GM12892 (cell line): ENCODE results near the gene PFKFB3.

Source experiments
- DNase-seq: peaks from one replicate; pipeline ENCODE4 v3.0.0; 2011; ENCODE audit not compliant: insufficient read length
- FAIRE-seq: peaks from 2 replicates; lab custom pipeline; 2011; peaks lifted over from hg19 to GRCh38; lab: Jason Lieb, UNC
- POLR2A ChIP-seq: IDR thresholded peaks from 2 replicates; pipeline ENCODE4 v1.6.1; 2011; ENCODE audit warnings: low read depth, low read length, control low read depth
- POLR2AphosphoS5 ChIP-seq: IDR thresholded peaks from 2 replicates; pipeline ENCODE4 v1.6.1; 2011; ENCODE audit warnings: low read depth, low read length, control low read depth
- TAF1 ChIP-seq: IDR thresholded peaks from 2 replicates; pipeline ENCODE4 v1.6.1; 2011; ENCODE audit warnings: low read depth, mild to moderate bottlenecking, control low read depth, low read length, borderline replicate concordance

The PFKFB3 gene

DNA sequence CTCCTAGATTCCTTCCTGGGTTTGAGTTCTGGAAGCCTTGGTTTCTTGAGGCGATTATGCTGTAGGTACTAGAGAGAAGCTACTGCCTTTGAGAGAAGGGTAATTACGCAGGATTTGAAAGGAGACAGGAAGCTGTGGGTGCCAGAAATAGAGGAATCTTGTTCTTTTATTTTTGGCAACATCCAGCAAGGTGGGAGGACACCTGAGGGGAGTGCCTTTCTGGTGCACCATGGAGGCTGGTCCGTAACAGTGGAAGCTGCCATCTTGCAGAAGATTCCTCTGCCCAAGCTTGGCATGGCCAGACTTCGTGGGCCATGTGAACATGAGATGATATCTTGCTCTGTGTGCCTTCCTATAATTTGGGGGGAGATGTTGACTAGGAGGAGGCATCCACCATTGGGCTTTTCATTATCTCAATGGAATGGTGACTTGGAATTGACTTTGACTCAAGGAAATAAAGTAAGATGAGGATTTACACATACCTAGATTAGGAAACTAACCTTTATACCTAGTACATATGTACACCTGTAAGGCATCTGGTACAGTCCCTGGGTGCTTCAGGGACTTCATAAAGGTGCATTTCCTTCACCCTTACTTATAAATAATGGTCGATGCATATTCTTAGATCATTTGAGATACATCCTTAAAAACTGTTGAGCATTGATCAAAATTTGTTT lies 98.2 kb downstream of the PFKFB3 start:
- TF ChIP-seq POLR2A (no peak), POLR2AphosphoS5 (no peak), TAF1 (no peak)
- no peak for DNase-seq
- FAIRE-seq, result no peak

DNA sequence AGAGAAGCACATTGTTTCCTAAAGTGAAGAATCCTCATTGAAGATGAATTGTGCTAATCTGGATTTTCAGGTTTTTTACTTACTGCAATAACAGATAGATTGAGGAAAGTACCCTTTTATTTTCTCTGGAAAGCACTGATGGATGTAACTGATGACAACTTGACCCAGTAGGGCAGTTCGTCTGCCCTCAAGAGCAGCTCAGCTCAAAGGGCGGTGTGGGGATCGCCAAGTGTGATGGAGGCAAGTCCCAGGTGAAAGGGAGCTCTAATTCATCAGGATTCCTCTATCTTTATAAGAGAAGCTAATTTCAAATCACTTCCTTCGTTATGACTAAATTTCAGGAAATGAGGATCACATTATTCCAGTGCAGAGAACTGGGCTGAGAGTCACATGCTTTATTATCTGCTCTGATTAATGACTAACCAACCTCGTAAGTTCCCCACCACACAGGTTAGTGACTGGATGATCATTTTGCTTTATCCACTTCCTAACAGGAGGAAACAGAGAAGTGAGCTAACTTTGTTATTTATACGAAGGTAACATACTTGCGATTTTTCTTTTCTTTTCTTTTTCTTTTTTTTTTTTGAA lies 98.8 kb downstream of the PFKFB3 start:
- FAIRE-seq, result peak; percentile 62
- DNase-seq, result no peak
- TF ChIP-seq POLR2AphosphoS5 (no peak), POLR2A (no peak), TAF1 (no peak)
